WTC11 (cell line): ENCODE data around the gene TMEM59L. TPM values are rescaled to one million over a fixed set of nuclear protein-coding genes. Genes with fewer than 3 reads are reported as not detected.

Source experiments
- ATAC-seq: fragments of 200-7000 bp; cut with Tn5 transposase; 2 replicates; pipeline ENCODE4 v1.10.0; 2021; ENCODE audit warnings: mild to moderate bottlenecking, moderate library complexity
- CTCF ChIA-PET: fragments of 300-600 bp; sonication (Branson Sonifier 250); formaldehyde crosslinking; loops from one replicate; lab custom pipeline; 2021; ENCODE audit warnings: antibody characterized with exemption; lab: Charles Lee
- POLR2A ChIA-PET: fragments of 350-600 bp; sonication (Branson Sonifier 250); formaldehyde crosslinking; loops from one replicate; lab custom pipeline; 2021; ENCODE audit warnings: antibody characterized with exemption; lab: Charles Lee
- DNase-seq: peaks from one replicate; pipeline ENCODE4 v3.0.0; 2021; ENCODE audit warnings: low spot score
- H3K27ac Mint-ChIP-seq: 2 replicates; pipeline ENCODE4 v1.8.0; 2021; ENCODE audit warnings: mixed read lengths
- H3K27me3 Mint-ChIP-seq: 2 replicates; pipeline ENCODE4 v1.8.0; 2021; ENCODE audit warnings: low read depth, mild to moderate bottlenecking, moderate library complexity, mixed read lengths
- H3K36me3 Mint-ChIP-seq: 2 replicates; pipeline ENCODE4 v1.8.0; 2021; ENCODE audit warnings: mixed read lengths
- H3K4me1 Mint-ChIP-seq: 2 replicates; pipeline ENCODE4 v1.8.0; 2022; ENCODE audit warnings: mixed read lengths
- H3K4me3 Mint-ChIP-seq: 2 replicates; pipeline ENCODE4 v1.8.0; 2021; ENCODE audit warnings: mild to moderate bottlenecking, moderate library complexity, mixed read lengths
- H3K9me3 Mint-ChIP-seq: 2 replicates; pipeline ENCODE4 v1.8.0; 2021; ENCODE audit warnings: mixed read lengths
- CREM ChIP-seq: sonication (generic); formaldehyde crosslinking; IDR thresholded peaks from 2 replicates; pipeline ENCODE4 v1.8.1; 2022; ENCODE audit warnings: mild to moderate bottlenecking, missing genetic modification reagents, moderate library complexity
- EMX1 ChIP-seq: fragments of 250-450 bp; sonication (Bioruptor Pico); IDR thresholded peaks from 2 replicates; pipeline ENCODE4 v1.8.0; 2021; ENCODE audit warnings: mild to moderate bottlenecking
- ETV6 ChIP-seq: sonication (generic); formaldehyde crosslinking; IDR thresholded peaks from 2 replicates; pipeline ENCODE4 v1.8.1; 2022; ENCODE audit warnings: mild to moderate bottlenecking, missing genetic modification reagents
- GABPB1 ChIP-seq: sonication (generic); formaldehyde crosslinking; IDR thresholded peaks from 2 replicates; pipeline ENCODE4 v1.8.1; 2023; ENCODE audit warnings: mild to moderate bottlenecking, missing genetic modification reagents
- NR3C1 ChIP-seq: sonication (generic); formaldehyde crosslinking; conservative IDR thresholded peaks from 2 replicates; pipeline ENCODE4 v1.8.1; 2023; ENCODE audit warnings: low read depth, mild to moderate bottlenecking, missing genetic modification reagents
- PRRX2 ChIP-seq: fragments of 250-450 bp; sonication (Bioruptor Pico); IDR thresholded peaks from 2 replicates; pipeline ENCODE4 v1.8.0; 2021; ENCODE audit warnings: mild to moderate bottlenecking
- SP1 ChIP-seq: sonication (generic); formaldehyde crosslinking; conservative IDR thresholded peaks from 2 replicates; pipeline ENCODE4 v1.8.1; 2022; ENCODE audit warnings: missing genetic modification reagents
- ZNF138 ChIP-seq: sonication (generic); formaldehyde crosslinking; conservative IDR thresholded peaks from 2 replicates; pipeline ENCODE4 v1.8.1; 2022; ENCODE audit warnings: mild to moderate bottlenecking, moderate library complexity, missing genetic modification reagents
- ZNF219 ChIP-seq: sonication (generic); formaldehyde crosslinking; IDR thresholded peaks from 2 replicates; pipeline ENCODE4 v1.8.0; 2023; ENCODE audit warnings: missing genetic modification reagents, mild to moderate bottlenecking, borderline replicate concordance
- ZNF263 ChIP-seq: sonication (generic); formaldehyde crosslinking; IDR thresholded peaks from 2 replicates; pipeline ENCODE4 v1.8.1; 2022; ENCODE audit warnings: low read depth, mild to moderate bottlenecking, moderate library complexity, missing genetic modification reagents
- total RNA-seq: library from RNA; stranded (reverse); gene quantifications from 3 replicates; pipeline ENCODE4 v1.2.3, GENCODE V29; 2021
- TF ChIP-seq, protein P1 (sequence below): sonication (generic); formaldehyde crosslinking; IDR thresholded peaks from 2 replicates; pipeline ENCODE4 v1.8.1; 2022; ENCODE audit warnings: missing genetic modification reagents, borderline replicate concordance
- TF ChIP-seq, protein P2 (sequence below): sonication (generic); formaldehyde crosslinking; IDR thresholded peaks from 2 replicates; pipeline ENCODE4 v1.8.1; 2023; ENCODE audit warnings: mild to moderate bottlenecking, missing genetic modification reagents, moderate library complexity
- TF ChIP-seq, protein P3 (sequence below): fragments of 250-450 bp; sonication (Bioruptor Pico); conservative IDR thresholded peaks from 2 replicates; pipeline ENCODE4 v1.9.0; 2021; ENCODE audit warnings: mild to moderate bottlenecking
- TF ChIP-seq, protein P4 (sequence below): sonication (generic); formaldehyde crosslinking; IDR thresholded peaks from 2 replicates; pipeline ENCODE4 v1.8.1; 2023; ENCODE audit warnings: mild to moderate bottlenecking, missing genetic modification reagents, borderline replicate concordance
- TF ChIP-seq, protein P5 (sequence below): sonication (generic); formaldehyde crosslinking; IDR thresholded peaks from 2 replicates; pipeline ENCODE4 v1.8.1; 2023; ENCODE audit warnings: mild to moderate bottlenecking, moderate library complexity, missing genetic modification reagents
- TF ChIP-seq, protein P6 (sequence below): sonication (generic); formaldehyde crosslinking; IDR thresholded peaks from 2 replicates; pipeline ENCODE4 v1.8.1; 2023; ENCODE audit warnings: mild to moderate bottlenecking, missing genetic modification reagents
- TF ChIP-seq, protein P7 (sequence below): sonication (generic); formaldehyde crosslinking; IDR thresholded peaks from 2 replicates; pipeline ENCODE4 v1.8.0; 2022; ENCODE audit warnings: mild to moderate bottlenecking, missing genetic modification reagents
- TF ChIP-seq, protein P8 (sequence below): fragments of 250-450 bp; sonication (Bioruptor Pico); IDR thresholded peaks from 2 replicates; pipeline ENCODE4 v1.9.0; 2021; ENCODE audit warnings: mild to moderate bottlenecking

The TMEM59L gene
- total RNA-seq, 1 experiment from 2014 or later = 14.8 TPM

DNA sequence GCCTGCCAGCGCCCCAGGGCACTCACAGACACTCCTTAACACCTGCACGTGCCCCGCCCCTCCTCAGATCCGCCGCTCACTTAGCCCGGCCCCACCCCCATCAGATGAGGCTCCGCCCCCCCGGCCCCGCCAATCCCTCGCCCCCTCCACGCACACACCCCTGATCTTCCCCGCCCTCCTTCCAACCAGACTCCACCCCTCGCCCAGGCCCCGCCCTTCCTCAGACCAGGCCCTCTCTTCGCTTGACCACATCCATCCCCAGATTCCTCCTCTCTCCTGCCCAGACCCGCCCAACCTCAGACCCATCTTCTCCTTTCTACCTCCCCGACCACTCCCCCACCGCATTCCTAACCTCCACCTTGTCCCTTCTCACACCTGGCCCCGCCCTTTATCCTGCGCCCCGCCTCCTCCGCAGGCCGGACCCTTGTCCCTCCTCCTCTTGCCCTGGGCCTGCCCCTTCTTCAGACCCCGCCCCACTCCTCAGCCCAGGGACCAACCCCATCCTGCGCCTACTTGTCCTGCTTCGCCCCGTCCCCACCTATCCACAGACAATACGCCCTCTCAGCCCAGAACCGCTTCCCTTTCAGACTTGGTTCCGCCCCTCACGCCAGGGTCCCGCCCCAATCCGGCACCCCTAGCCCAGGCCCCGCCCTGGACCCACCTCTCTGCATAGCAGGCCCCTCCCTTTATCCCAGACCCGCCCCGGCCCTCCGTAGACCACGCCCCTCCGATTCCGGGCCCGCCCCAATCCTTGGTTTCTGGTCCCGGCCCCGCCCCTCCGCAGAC lies 23.7 kb downstream of the TMEM59L start:
- Mint-ChIP-seq H3K27ac (peak overlapping the region; percentile 97), H3K36me3 (no peaks in the 10 kb centered on the region), H3K27me3 (peaks cover 26% of the 10 kb centered on the region), H3K4me1 (peaks cover 12% of the 10 kb centered on the region), H3K9me3 (no peaks in the 10 kb centered on the region), H3K4me3 (peak overlapping the region; percentile 79)
- TF ChIP-seq, protein P1, sequence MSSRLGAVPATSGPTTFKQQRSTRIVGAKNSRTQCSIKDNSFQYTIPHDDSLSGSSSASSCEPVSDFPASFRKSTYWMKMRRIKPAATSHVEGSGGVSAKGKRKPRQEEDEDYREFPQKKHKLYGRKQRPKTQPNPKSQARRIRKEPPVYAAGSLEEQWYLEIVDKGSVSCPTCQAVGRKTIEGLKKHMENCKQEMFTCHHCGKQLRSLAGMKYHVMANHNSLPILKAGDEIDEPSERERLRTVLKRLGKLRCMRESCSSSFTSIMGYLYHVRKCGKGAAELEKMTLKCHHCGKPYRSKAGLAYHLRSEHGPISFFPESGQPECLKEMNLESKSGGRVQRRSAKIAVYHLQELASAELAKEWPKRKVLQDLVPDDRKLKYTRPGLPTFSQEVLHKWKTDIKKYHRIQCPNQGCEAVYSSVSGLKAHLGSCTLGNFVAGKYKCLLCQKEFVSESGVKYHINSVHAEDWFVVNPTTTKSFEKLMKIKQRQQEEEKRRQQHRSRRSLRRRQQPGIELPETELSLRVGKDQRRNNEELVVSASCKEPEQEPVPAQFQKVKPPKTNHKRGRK = no peak
- TF ChIP-seq ZNF263 = no peak
- no peak for TF ChIP-seq NR3C1 (CRISPR knock-in tag)
- TF ChIP-seq, protein P2, sequence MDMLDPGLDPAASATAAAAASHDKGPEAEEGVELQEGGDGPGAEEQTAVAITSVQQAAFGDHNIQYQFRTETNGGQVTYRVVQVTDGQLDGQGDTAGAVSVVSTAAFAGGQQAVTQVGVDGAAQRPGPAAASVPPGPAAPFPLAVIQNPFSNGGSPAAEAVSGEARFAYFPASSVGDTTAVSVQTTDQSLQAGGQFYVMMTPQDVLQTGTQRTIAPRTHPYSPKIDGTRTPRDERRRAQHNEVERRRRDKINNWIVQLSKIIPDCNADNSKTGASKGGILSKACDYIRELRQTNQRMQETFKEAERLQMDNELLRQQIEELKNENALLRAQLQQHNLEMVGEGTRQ = peak; percentile 58; the same call in 1 of the 2 replicates
- TF ChIP-seq SP1 (CRISPR knock-in tag) = peak; percentile 80
- TF ChIP-seq, protein P3, sequence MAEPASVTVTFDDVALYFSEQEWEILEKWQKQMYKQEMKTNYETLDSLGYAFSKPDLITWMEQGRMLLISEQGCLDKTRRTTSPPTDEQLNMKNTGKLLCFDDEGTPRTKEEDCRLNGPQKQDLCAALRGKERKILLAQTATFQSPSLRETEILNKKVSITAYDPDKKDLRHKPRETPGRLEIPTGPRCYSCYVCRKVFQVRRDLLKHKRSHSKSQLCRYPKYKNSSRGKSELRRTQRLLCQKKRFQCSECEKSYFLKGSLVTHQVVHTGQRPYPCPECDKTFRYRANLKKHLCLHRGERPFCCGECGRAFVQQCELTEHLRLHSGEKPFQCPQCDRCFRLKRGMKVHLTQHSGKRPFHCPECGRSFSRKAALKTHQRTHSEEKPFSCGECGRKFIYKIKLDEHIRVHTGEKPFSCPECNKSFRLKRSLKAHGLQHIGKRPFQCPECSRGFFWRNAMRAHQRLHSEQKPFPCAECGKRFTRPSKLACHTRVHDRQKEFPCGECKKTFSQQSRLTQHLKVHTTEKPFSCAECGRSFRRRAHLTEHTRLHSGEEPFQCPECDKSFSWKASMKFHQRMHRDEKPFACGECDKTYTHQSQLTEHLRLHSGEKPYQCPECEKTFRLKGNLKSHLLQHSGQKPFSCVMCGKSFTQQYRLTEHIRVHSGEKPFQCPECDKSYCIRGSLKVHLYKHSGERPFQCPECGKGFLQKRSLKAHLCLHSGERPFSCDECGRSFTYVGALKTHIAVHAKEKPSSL (CRISPR knock-in tag) = no peak
- TF ChIP-seq GABPB1 = no peak
- TF ChIP-seq, protein P4, sequence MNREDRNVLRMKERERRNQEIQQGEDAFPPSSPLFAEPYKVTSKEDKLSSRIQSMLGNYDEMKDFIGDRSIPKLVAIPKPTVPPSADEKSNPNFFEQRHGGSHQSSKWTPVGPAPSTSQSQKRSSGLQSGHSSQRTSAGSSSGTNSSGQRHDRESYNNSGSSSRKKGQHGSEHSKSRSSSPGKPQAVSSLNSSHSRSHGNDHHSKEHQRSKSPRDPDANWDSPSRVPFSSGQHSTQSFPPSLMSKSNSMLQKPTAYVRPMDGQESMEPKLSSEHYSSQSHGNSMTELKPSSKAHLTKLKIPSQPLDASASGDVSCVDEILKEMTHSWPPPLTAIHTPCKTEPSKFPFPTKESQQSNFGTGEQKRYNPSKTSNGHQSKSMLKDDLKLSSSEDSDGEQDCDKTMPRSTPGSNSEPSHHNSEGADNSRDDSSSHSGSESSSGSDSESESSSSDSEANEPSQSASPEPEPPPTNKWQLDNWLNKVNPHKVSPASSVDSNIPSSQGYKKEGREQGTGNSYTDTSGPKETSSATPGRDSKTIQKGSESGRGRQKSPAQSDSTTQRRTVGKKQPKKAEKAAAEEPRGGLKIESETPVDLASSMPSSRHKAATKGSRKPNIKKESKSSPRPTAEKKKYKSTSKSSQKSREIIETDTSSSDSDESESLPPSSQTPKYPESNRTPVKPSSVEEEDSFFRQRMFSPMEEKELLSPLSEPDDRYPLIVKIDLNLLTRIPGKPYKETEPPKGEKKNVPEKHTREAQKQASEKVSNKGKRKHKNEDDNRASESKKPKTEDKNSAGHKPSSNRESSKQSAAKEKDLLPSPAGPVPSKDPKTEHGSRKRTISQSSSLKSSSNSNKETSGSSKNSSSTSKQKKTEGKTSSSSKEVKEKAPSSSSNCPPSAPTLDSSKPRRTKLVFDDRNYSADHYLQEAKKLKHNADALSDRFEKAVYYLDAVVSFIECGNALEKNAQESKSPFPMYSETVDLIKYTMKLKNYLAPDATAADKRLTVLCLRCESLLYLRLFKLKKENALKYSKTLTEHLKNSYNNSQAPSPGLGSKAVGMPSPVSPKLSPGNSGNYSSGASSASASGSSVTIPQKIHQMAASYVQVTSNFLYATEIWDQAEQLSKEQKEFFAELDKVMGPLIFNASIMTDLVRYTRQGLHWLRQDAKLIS = no peak
- TF ChIP-seq ZNF219 (CRISPR knock-in tag) = no peak
- TF ChIP-seq ZNF138 = no peak
- TF ChIP-seq, protein P5, sequence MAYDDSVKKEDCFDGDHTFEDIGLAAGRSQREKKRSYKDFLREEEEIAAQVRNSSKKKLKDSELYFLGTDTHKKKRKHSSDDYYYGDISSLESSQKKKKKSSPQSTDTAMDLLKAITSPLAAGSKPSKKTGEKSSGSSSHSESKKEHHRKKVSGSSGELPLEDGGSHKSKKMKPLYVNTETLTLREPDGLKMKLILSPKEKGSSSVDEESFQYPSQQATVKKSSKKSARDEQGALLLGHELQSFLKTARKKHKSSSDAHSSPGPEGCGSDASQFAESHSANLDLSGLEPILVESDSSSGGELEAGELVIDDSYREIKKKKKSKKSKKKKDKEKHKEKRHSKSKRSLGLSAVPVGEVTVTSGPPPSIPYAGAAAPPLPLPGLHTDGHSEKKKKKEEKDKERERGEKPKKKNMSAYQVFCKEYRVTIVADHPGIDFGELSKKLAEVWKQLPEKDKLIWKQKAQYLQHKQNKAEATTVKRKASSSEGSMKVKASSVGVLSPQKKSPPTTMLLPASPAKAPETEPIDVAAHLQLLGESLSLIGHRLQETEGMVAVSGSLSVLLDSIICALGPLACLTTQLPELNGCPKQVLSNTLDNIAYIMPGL (CRISPR knock-in tag) = no peak
- TF ChIP-seq EMX1 (CRISPR knock-in tag) = no peak
- TF ChIP-seq, protein P6, sequence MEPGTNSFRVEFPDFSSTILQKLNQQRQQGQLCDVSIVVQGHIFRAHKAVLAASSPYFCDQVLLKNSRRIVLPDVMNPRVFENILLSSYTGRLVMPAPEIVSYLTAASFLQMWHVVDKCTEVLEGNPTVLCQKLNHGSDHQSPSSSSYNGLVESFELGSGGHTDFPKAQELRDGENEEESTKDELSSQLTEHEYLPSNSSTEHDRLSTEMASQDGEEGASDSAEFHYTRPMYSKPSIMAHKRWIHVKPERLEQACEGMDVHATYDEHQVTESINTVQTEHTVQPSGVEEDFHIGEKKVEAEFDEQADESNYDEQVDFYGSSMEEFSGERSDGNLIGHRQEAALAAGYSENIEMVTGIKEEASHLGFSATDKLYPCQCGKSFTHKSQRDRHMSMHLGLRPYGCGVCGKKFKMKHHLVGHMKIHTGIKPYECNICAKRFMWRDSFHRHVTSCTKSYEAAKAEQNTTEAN = no peak
- TF ChIP-seq, protein P7, sequence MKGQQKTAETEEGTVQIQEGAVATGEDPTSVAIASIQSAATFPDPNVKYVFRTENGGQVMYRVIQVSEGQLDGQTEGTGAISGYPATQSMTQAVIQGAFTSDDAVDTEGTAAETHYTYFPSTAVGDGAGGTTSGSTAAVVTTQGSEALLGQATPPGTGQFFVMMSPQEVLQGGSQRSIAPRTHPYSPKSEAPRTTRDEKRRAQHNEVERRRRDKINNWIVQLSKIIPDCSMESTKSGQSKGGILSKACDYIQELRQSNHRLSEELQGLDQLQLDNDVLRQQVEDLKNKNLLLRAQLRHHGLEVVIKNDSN (CRISPR knock-in tag) = peak; percentile 31; the same call in 1 of the 2 replicates
- TF ChIP-seq CREM (CRISPR knock-in tag) = no peak
- TF ChIP-seq ETV6 = no peak
- TF ChIP-seq, protein P8, sequence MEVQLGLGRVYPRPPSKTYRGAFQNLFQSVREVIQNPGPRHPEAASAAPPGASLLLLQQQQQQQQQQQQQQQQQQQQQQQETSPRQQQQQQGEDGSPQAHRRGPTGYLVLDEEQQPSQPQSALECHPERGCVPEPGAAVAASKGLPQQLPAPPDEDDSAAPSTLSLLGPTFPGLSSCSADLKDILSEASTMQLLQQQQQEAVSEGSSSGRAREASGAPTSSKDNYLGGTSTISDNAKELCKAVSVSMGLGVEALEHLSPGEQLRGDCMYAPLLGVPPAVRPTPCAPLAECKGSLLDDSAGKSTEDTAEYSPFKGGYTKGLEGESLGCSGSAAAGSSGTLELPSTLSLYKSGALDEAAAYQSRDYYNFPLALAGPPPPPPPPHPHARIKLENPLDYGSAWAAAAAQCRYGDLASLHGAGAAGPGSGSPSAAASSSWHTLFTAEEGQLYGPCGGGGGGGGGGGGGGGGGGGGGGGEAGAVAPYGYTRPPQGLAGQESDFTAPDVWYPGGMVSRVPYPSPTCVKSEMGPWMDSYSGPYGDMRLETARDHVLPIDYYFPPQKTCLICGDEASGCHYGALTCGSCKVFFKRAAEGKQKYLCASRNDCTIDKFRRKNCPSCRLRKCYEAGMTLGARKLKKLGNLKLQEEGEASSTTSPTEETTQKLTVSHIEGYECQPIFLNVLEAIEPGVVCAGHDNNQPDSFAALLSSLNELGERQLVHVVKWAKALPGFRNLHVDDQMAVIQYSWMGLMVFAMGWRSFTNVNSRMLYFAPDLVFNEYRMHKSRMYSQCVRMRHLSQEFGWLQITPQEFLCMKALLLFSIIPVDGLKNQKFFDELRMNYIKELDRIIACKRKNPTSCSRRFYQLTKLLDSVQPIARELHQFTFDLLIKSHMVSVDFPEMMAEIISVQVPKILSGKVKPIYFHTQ (CRISPR knock-in tag) = no peak
- no peak for TF ChIP-seq PRRX2 (CRISPR knock-in tag)
- ChIA-PET POLR2A (no interaction called here), CTCF (no interaction called here)
- peak; percentile 99 for DNase-seq
- peak; percentile 93 for ATAC-seq
